K562 (cell line): ENCODE results near the gene CPN2. TPM values are rescaled to one million over a fixed set of nuclear protein-coding genes. Genes with fewer than 3 reads are reported as not detected.
A peak's percentile ranks its signal among the peaks of the same experiment; 100 is the strongest.

ENCODE experiments used
- CREB5 ChIP-seq: fragments of 250-450 bp; sonication (Bioruptor Pico); IDR thresholded peaks from 2 replicates; pipeline ENCODE4 v1.5.0; 2020; ENCODE audit warnings: mild to moderate bottlenecking
- CREBBP ChIP-seq: IDR thresholded peaks from one replicate; pipeline ENCODE4 v1.6.1; 2012; ENCODE audit warnings: low read depth, mild to moderate bottlenecking, control low read depth, inconsistent platforms, low read length
- E2F3 ChIP-seq: fragments of 250-450 bp; sonication (Bioruptor Pico); IDR thresholded peaks from 2 replicates; pipeline ENCODE4 v1.4.0; 2020; ENCODE audit warnings: mild to moderate bottlenecking
- HOXB6 ChIP-seq: fragments of 250-450 bp; sonication (Bioruptor Pico); IDR thresholded peaks from 2 replicates; pipeline ENCODE4 v1.5.1; 2022; ENCODE audit warnings: mild to moderate bottlenecking, borderline replicate concordance
- MEF2D ChIP-seq: conservative IDR thresholded peaks from 2 replicates; pipeline ENCODE4 v1.6.1; 2016; ENCODE audit warnings: low read depth, missing genetic modification characterization, missing compliant biosample characterization
- NBN ChIP-seq: fragments of 450-650 bp; IDR thresholded peaks from 2 replicates; pipeline ENCODE4 v1.6.1; 2016; ENCODE audit warnings: low read depth, mild to moderate bottlenecking
- NR2C2 ChIP-seq, 2 experiments: fragments of 200-800 bp in 1 of 2; sonication (Bioruptor generic) in 1 of 2; sonication (generic) in 1 of 2; formaldehyde crosslinking in 1 of 2; IDR thresholded peaks; 2 replicates each; pipeline versions ENCODE4 v1.6.1 to v1.8.0; 2016 to 2022; ENCODE audit warnings: mild to moderate bottlenecking in 1 of 2, missing compliant biosample characterization in 1 of 2, missing genetic modification characterization in 1 of 2, missing genetic modification reagents in 1 of 2
- PYGO2 ChIP-seq: fragments of 450-650 bp; IDR thresholded peaks from 2 replicates; pipeline ENCODE4 v1.6.1; 2016; ENCODE audit warnings: mild to moderate bottlenecking, missing genetic modification characterization, moderate library complexity, missing compliant biosample characterization
- SMARCE1 ChIP-seq: fragments of 450-650 bp; IDR thresholded peaks from 2 replicates; pipeline ENCODE4 v1.7.1; 2016; ENCODE audit warnings: mild to moderate bottlenecking
- TBP ChIP-seq: optimal IDR thresholded peaks from 2 replicates; pipeline ENCODE3; 2011; ENCODE audit warnings: low read depth, low read length, improper control_type of control experiment
- TCF3 ChIP-seq: sonication (generic); formaldehyde crosslinking; IDR thresholded peaks from 2 replicates; pipeline ENCODE4 v1.4.0; 2020; ENCODE audit warnings: mild to moderate bottlenecking, missing genetic modification reagents
- TRIM28 ChIP-seq: fragments of 450-650 bp; IDR thresholded peaks from 2 replicates; pipeline ENCODE4 v1.6.1; 2017
- ZNF24 ChIP-seq: fragments of 450-650 bp; IDR thresholded peaks from 2 replicates; pipeline ENCODE4 v1.6.1; 2016
- ZNF263 ChIP-seq: sonication (generic); formaldehyde crosslinking; IDR thresholded peaks from 2 replicates; pipeline ENCODE4 v1.8.0; 2022; ENCODE audit warnings: mild to moderate bottlenecking, missing genetic modification reagents, borderline replicate concordance
- ZNF318 ChIP-seq, 2 experiments: fragments of 450-650 bp; IDR thresholded peaks; 2 replicates each; pipeline ENCODE4 v1.6.1; 2016; ENCODE audit warnings: mild to moderate bottlenecking in 2 of 2, borderline replicate concordance in 1 of 2, low read depth in 1 of 2, moderate library complexity in 1 of 2
- ZNF324 ChIP-seq: fragments of 250-450 bp; sonication (Bioruptor Pico); IDR thresholded peaks from 2 replicates; pipeline ENCODE4 v1.4.0; 2020; ENCODE audit warnings: mild to moderate bottlenecking
- ZNF41 ChIP-seq: fragments of 250-450 bp; sonication (Bioruptor Pico); conservative IDR thresholded peaks from 2 replicates; pipeline ENCODE4 v1.4.0; 2020; ENCODE audit warnings: mild to moderate bottlenecking
- ZNF512 ChIP-seq: IDR thresholded peaks from 2 replicates; pipeline ENCODE4 v1.6.1; 2016; ENCODE audit warnings: missing genetic modification characterization, missing compliant biosample characterization
- ZSCAN32 ChIP-seq: fragments of 450-650 bp; formaldehyde crosslinking; IDR thresholded peaks from 2 replicates; pipeline ENCODE4 v1.4.0; 2020; ENCODE audit warnings: mild to moderate bottlenecking, moderate library complexity
- polyA plus RNA-seq, 8 experiments: library from polyadenylated mRNA; depleted of rRNA in 4 of 8; stranded (reverse) in 5 of 8; unstranded in 3 of 8; fragments of >200 nt; fragmentation: Nextera tagmentation in 2 of 8; fragmentation: Illumina TruSeq in 1 of 8; extraction: Ambion mirVana in 2 of 8; extraction: Trizol in 1 of 8; gene quantifications; 2 replicates each; pipeline versions ENCODE4 v1.2.1 to v1.2.3, GENCODE V29; 2011 to 2014; ENCODE audit warnings: inconsistent platforms in 1 of 8, missing spikeins in 1 of 8
- total RNA-seq, 7 experiments: library from RNA; depleted of rRNA in 6 of 7; stranded (reverse); fragments of >200 nt in 6 of 7; fragmentation: Illumina TruSeq in 2 of 7; extraction: Trizol in 2 of 7; gene quantifications; 2 replicates each; pipeline versions ENCODE4 v1.2.1 to v1.2.3, GENCODE V29; 2011 to 2021; ENCODE audit warnings: low replicate concordance in 1 of 7

The CPN2 gene
- total and polyA plus RNA-seq, 9 of the 15 experiments (the other 6 are each of a cell fraction or from before 2014, with no cell fraction given) = not detected

- TF ChIP-seq NR2C2 (CRISPR knock-in tag; IDR thresholded peaks at IDR 0.05) (no peak), NR2C2 (tag; IDR thresholded peaks at IDR 0.05) (no peak), TRIM28 (no peak), NBN (no peak), ZNF512 (tag) (no peak), CREBBP (no peak), E2F3 (peak; percentile 78), TCF3 (CRISPR knock-in tag) (no peak), ZNF324 (no peak), ZNF318 (IDR thresholded peaks at IDR 0.05; ENCODE audit: borderline replicate concordance in 1 of 2, low read depth in 1 of 2) (peak in 1 of 2 experiments; percentile 68; a peak in 1 of 4 replicates), PYGO2 (tag) (no peak), CREB5 (CRISPR knock-in tag) (no peak), TBP (no peak), ZNF263 (CRISPR knock-in tag) (peak; percentile 28; the same call in 1 of the 2 replicates), MEF2D (tag) (peak; percentile 59), ZNF41 (no peak), ZNF24 (0 out of 2 replicates have a peak, but pooled peaks have one; percentile 17), HOXB6 (no peak), ZSCAN32 (CRISPR knock-in tag) (no peak), SMARCE1 (no peak)
Measured at GRCh38 chr3:194312743-194313281, 38.3 kb downstream of the CPN2 start (continued).
